Right lobe of liver (tissue), 6 donors: Measurements from ENCODE around the gene GSTP1. TPM values are rescaled to one million over a fixed set of nuclear protein-coding genes. Genes with fewer than 3 reads are reported as not detected.
A peak's percentile ranks its signal among the peaks of the same experiment; 100 is the strongest.
"Not testable (repeated sequence)": the region's sequence is repeated elsewhere in the genome, so short reads cannot be mapped to it uniquely, and the experiment has no call there.

Source experiments
- ATAC-seq, 4 donors: fragments of 200-7000 bp; cut with Tn5 transposase; one replicate each; pipeline ENCODE4 v1.9.1; 2020; ENCODE audit warnings: mild to moderate bottlenecking in 4 of 4, moderate library complexity in 4 of 4
- DNase-seq, 3 donors: peaks; one replicate each; pipeline ENCODE4 v3.0.0-alpha.2; 2020
- H3K27ac ChIP-seq, 3 donors: fragments of 200-600 bp; one replicate each; pipeline ENCODE4 v1.8.0; 2022
- H3K27me3 ChIP-seq, 2 donors: fragments of 200-600 bp; one replicate each; pipeline ENCODE4 v1.8.0; 2022
- H3K36me3 ChIP-seq, 4 donors: fragments of 200-600 bp; sonication (generic) in 1 of 4; one replicate each; pipeline versions ENCODE4 v1.5.1 to v1.8.0; 2017 to 2022; ENCODE audit warnings: control low read depth in 1 of 4
- H3K4me1 ChIP-seq, 4 donors: fragments of 200-600 bp; sonication (generic) in 1 of 4; one replicate each; pipeline versions ENCODE4 v1.5.1 to v1.8.0; 2017 to 2022; ENCODE audit warnings: control low read depth in 1 of 4
- H3K4me3 ChIP-seq, 3 donors: fragments of 200-600 bp; one replicate each; pipeline ENCODE4 v1.8.0; 2022
- H3K9me3 ChIP-seq, 4 donors: fragments of 200-600 bp; sonication (generic) in 1 of 4; one replicate each; pipeline versions ENCODE4 v1.5.1 to v1.8.0; 2017 to 2022; ENCODE audit warnings: control low read depth in 1 of 4
- POLR2A ChIP-seq: fragments of 450-650 bp; IDR thresholded peaks from one replicate; pipeline ENCODE4 v1.6.1; 2017; ENCODE audit warnings: antibody characterized with exemption, mild to moderate bottlenecking
- WGBS: methylation state at CpG from one replicate; pipeline ENCODE4 v1.1.6; 2018; ENCODE audit warnings: low coverage, low lambda C conversion rate; ENCODE audit not compliant: insufficient coverage; ENCODE audit errors: missing lambda C conversion rate; 5-methylcytosine and 5-hydroxymethylcytosine counted together
- intact Hi-C, 2 donors: fragments of 100-400 bp; cut with DNase I; formaldehyde crosslinking; loops; one replicate each; pipeline versions ENCODE4 v1.11.2 to v1.14.1; 2022
- total RNA-seq, 6 experiments: library from RNA; depleted of rRNA in 2 of 6; stranded (reverse); fragments of >200 nt in 2 of 6; fragmentation: NEBNext Ultra II Directional in 3 of 6; extraction: Animal tissue kit (Norgen Biotek cat#: 25700) in 3 of 6; gene quantifications; one replicate each; pipeline versions ENCODE4 v1.1.0 to v1.2.4, GENCODE V29; 2016 to 2023
- TF ChIP-seq, protein P1 (sequence below), 4 donors: fragments of 200-600 bp in 3 of 4; fragments of 450-650 bp in 1 of 4; IDR thresholded peaks; one replicate each; pipeline versions ENCODE4 v1.5.1 to v1.8.0; 2016 to 2022; ENCODE audit warnings: antibody characterized with exemption in 4 of 4, mild to moderate bottlenecking in 2 of 4
- donor health status: DM: no; HTN: yes; CAD: no.
- donor health status: DM: no; HTN: no; CAD: no.
- donor health status: DM: no; HTN: no; CAD: no.
- donor health status: DM: no; HTN: yes; CAD: no.
- donor health status: DM: no; HTN: yes; CAD: no.

Gene GSTP1
- total RNA-seq, 6 experiments from 2014 or later = 16.6 to 51.4 (median 32.3) TPM

DNA sequence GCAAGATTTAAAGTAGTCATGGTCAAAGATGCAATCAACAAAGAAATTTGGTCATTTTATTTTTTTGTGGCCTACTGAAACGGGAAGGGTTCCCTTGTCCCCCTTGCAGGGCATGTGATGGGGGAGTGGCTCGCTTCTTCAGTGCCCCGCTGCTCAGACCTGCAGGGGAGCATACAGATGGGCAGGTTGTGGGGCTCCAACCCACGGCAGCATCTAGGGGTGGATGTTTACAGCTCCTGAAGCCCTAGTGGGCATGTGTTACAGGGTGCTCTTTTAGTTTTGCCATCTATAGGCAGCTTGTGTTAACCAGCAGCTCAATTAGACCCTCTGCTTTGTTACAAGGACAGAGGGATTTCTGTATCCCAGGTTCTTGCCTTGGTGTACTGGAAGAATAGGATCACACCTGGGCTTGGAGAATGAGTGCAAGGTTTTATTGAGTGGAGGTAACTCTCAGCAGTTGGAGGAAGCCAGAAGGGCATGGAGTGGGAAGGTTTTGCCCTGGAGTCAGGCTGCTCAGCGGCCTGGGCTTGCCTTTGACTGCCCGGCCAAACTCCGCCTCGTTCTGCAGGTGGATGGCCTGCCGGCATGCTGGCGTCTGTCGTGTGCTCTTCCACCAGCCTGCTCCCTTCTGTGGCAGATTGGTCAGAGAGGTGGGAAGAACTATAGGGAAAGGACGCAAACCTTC lies 9.4 kb downstream of the GSTP1 start:
- Histone ChIP-seq H3K4me1 (no peaks in the 10 kb centered on the region), H3K36me3 (no peaks in the 10 kb centered on the region), H3K4me3 (no peak overlapping the region), H3K9me3 (no peaks in the 10 kb centered on the region), H3K27ac (no peak overlapping the region), H3K27me3 (no peaks in the 10 kb centered on the region)
- intact Hi-C loops = no loop called here
- TF ChIP-seq POLR2A = no peak
- TF ChIP-seq, protein P1, sequence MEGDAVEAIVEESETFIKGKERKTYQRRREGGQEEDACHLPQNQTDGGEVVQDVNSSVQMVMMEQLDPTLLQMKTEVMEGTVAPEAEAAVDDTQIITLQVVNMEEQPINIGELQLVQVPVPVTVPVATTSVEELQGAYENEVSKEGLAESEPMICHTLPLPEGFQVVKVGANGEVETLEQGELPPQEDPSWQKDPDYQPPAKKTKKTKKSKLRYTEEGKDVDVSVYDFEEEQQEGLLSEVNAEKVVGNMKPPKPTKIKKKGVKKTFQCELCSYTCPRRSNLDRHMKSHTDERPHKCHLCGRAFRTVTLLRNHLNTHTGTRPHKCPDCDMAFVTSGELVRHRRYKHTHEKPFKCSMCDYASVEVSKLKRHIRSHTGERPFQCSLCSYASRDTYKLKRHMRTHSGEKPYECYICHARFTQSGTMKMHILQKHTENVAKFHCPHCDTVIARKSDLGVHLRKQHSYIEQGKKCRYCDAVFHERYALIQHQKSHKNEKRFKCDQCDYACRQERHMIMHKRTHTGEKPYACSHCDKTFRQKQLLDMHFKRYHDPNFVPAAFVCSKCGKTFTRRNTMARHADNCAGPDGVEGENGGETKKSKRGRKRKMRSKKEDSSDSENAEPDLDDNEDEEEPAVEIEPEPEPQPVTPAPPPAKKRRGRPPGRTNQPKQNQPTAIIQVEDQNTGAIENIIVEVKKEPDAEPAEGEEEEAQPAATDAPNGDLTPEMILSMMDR (IDR thresholded peaks at IDR 0.05) = no peak
- ATAC-seq (peak in 1 of 4 donors; percentile 15), DNase-seq (peak in 1 of 3 donors; percentile 23)
- 86% methylated on average over 5 of the region's 12 CpGs for WGBS

DNA sequence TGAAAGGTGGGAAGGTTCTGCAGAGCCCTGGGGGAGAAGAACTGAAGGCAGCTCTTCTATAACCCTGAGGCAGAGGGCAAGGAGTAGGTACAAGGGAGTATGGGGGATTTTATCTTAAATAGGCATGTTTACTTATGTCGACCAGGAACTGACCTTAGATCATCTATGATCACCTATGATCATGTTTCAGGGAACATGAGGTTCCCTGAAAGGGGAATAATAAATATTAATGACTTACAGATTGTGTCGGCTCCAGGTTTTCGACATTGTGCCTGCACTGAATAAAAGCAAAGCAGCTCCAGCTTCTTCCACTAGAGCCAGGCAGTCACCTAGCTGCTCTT lies 9.9 kb downstream of the GSTP1 start:
- Histone ChIP-seq H3K4me1 (no peaks in the 10 kb centered on the region), H3K27me3 (no peaks in the 10 kb centered on the region), H3K4me3 (no peak overlapping the region), H3K36me3 (no peaks in the 10 kb centered on the region), H3K27ac (no peak overlapping the region), H3K9me3 (no peaks in the 10 kb centered on the region)
- no peak for DNase-seq
- intact Hi-C loops = no loop called here
- WGBS = 58% methylated on average over 3 of the region's 3 CpGs
- ATAC-seq = no peak
- no peak for TF ChIP-seq POLR2A
- TF ChIP-seq, protein P1 (IDR thresholded peaks at IDR 0.05) = no peak

DNA sequence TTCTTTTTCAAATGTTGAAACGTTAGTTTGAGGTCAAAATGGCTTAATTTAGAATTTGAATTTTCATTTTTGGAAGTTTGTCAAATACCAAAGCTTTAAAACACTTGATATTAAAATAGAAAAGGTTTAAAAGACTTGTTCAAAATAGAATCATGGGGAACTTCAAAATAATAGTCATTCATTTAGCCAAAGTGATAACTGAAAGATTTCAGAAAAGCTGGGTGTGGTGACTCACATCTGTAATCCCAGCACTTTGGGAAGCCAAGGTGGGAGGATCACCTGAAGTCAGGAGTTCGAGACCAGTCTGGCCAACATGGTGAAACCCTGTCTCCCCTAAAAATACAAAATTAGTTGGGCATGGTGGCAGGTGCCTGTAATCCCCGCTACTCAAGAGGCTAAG lies 10.9 kb downstream of the GSTP1 start:
- no peak for TF ChIP-seq POLR2A
- TF ChIP-seq, protein P1 (IDR thresholded peaks at IDR 0.05) = no peak

DNA sequence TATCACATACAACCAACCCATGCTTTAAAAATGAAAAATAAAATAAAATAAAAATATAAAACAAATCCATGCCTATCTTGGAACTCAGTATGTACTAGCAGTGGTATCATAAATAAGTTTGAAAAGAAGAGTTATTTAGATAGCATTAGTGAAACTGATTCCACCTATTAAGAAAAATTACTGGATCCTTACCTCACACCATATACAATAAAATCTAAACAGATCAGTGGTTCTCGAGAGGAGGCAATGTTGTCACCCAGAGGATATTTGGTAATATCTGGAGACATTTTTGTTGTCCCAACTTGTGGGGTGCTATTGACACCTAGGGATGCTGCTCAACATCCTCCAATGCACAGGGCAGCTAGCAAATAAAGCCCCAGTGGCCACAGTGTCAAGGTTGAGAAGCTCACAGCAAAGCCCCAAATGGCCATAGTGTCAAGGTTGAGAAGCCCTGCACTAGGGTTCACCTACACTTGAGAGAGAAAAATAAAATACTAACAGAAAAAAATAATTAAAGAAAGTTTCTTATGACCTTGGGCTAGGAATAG lies 13.2 kb downstream of the GSTP1 start:
- Histone ChIP-seq H3K9me3 (no peaks in the 10 kb centered on the region), H3K4me3 (no peak overlapping the region), H3K36me3 (no peaks in the 10 kb centered on the region), H3K4me1 (no peaks in the 10 kb centered on the region), H3K27ac (no peak overlapping the region), H3K27me3 (no peaks in the 10 kb centered on the region)
- WGBS = 86% methylated on average over 1 of the region's 1 CpG
- DNase-seq (no peak), ATAC-seq (no peak)
- intact Hi-C loops = no loop called here
- no peak for TF ChIP-seq POLR2A
- TF ChIP-seq, protein P1 (IDR thresholded peaks at IDR 0.05) = no peak

More for the DNA sequence above, 10.9 kb downstream of the GSTP1 start:
- Histone ChIP-seq H3K4me1 (no peaks in the 10 kb centered on the region), H3K27ac (no peak overlapping the region), H3K4me3 (no peak overlapping the region), H3K27me3 (no peaks in the 10 kb centered on the region), H3K9me3 (no peaks in the 10 kb centered on the region), H3K36me3 (no peaks in the 10 kb centered on the region)
- intact Hi-C loops = no loop called here
- WGBS = 37% methylated on average over 2 of the region's 3 CpGs
- no peak for ATAC-seq
- DNase-seq = no peak

DNA sequence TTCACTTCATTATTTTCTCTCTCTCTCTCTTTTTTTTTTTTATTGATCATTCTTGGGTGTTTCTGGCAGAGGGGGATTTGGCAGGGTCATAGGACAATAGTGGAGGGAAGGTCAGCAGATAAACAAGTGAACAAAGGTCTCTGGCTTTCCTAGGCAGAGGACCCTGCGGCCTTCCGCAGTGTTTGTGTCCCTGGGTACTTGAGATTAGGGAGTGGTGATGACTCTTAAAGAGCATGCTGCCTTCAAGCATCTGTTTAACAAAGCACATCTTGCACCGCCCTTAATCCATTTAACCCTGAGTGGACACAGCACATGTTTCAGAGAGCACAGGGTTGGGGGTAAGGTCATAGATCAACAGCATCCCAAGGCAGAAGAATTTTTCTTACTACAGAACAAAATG lies 13.8 kb downstream of the GSTP1 start:
- not testable (repeated sequence) for ATAC-seq, H3K9me3 ChIP-seq
- no CpG with 5 or more reads among the region's 3 CpGs for WGBS

DNA sequence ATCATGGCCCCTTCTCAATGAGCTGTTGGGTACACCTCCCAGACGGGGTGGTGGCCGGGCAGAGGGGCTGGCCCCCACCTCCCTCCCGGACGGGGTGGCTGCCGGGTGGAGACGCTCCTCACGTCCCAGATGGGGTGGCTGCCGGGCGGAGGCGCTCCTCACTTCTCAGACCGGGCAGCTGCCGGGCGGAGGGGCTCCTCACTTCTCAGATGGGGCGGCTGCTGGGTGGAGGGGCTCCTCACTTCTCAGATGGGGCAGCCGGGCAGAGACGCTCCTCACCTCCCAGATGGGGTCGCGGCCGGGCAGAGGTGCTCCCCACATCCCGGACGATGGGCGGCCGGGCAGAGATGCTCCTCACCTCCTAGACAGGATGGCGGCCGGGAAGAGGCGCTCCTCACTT lies 14.4 kb downstream of the GSTP1 start:
- WGBS = 86% methylated on average over 4 of the region's 26 CpGs
- intact Hi-C loops, H3K27me3 ChIP-seq, H3K4me1 ChIP-seq, ATAC-seq, H3K4me3 ChIP-seq, H3K9me3 ChIP-seq, H3K27ac ChIP-seq, DNase-seq, H3K36me3 ChIP-seq: not testable (repeated sequence)

More for the DNA sequence above, 13.8 kb downstream of the GSTP1 start:
- H3K4me3 ChIP-seq, H3K36me3 ChIP-seq, H3K27ac ChIP-seq, H3K4me1 ChIP-seq, intact Hi-C loops, DNase-seq, H3K27me3 ChIP-seq: not testable (repeated sequence)
